ENCODE measurements around the gene ACOT11. TPM values are rescaled to one million over a fixed set of nuclear protein-coding genes. Genes with fewer than 3 reads are reported as not detected.

Gene ACOT11
- total and polyA plus RNA-seq, 9 donors: 3.0 to 28.4 (median 14.7) TPM

GRCh38 chr1:54546651-54547401, 1.2 kb upstream of the ACOT11 start:
- no peaks in the 10 kb centered on the region for H3K9me3 ChIP-seq
- H3K27ac ChIP-seq: peak overlapping the region in 1 of 2 donors; percentile 87
- no peaks in the 10 kb centered on the region for H3K27me3 ChIP-seq
- 90 to 95% (median 93%) methylated on average over 10 of the region's 10 CpGs for WGBS, 3 donors
- TF ChIP-seq POLR2A (IDR thresholded peaks at IDR 0.05): no peak
- no peak for TF ChIP-seq CTCF (IDR thresholded peaks at IDR 0.05)
- no peak for TF ChIP-seq EP300 (IDR thresholded peaks at IDR 0.05)
- H3K4me3 ChIP-seq: no peak overlapping the region
- peaks cover 12% of the 10 kb centered on the region for H3K4me1 ChIP-seq (ENCODE audit: insufficient read depth)
- DNase-seq: no peak
- H3K36me3 ChIP-seq: no peaks in the 10 kb centered on the region
- intact Hi-C loops (cut with DNase I): loop anchor here in 1 of 4 donors (2.0 kb wide), 1 partner anchor 34 kb away; no protein-coding TSS in a partner anchor

GRCh38 chr1:54548389-54549044, 489 bp downstream of the ACOT11 start:
- no peaks in the 10 kb centered on the region for H3K27me3 ChIP-seq
- peaks cover 12% of the 10 kb centered on the region for H3K4me1 ChIP-seq (ENCODE audit: insufficient read depth)
- H3K9me3 ChIP-seq: no peaks in the 10 kb centered on the region
- peak in 4 of 5 donors; percentile 39 to 59 (median 52) for DNase-seq
- H3K36me3 ChIP-seq: no peaks in the 10 kb centered on the region
- peak overlapping the region; percentile 33 to 87 for H3K27ac ChIP-seq
- H3K4me3 ChIP-seq: peak overlapping the region; percentile 27
- intact Hi-C loops (cut with DNase I): no loop called here
- 7 to 21% (median 8%) methylated on average over 13 of the region's 13 CpGs for WGBS, 3 donors
- TF ChIP-seq CTCF (IDR thresholded peaks at IDR 0.05) (no peak), POLR2A (IDR thresholded peaks at IDR 0.05) (no peak), EP300 (IDR thresholded peaks at IDR 0.05) (no peak)

GRCh38 chr1:54549181-54549924, 1.3 kb downstream of the ACOT11 start:
- no peak for DNase-seq
- WGBS, 3 donors: 43 to 60% (median 44%) methylated on average over 13 of the region's 13 CpGs
- intact Hi-C loops (cut with DNase I): no loop called here

GRCh38 chr1:54551891-54552290, 3.9 kb downstream of the ACOT11 start:
- no peak for DNase-seq
- H3K9me3 ChIP-seq: no peaks in the 10 kb centered on the region
- TF ChIP-seq EP300 (IDR thresholded peaks at IDR 0.05) (no peak), POLR2A (IDR thresholded peaks at IDR 0.05) (no peak), CTCF (IDR thresholded peaks at IDR 0.05) (no peak)
- H3K27ac ChIP-seq: no peak overlapping the region
- H3K27me3 ChIP-seq: no peaks in the 10 kb centered on the region
- no peak overlapping the region for H3K4me3 ChIP-seq
- 90 to 100% (median 95%) methylated on average over 3 of the region's 3 CpGs for WGBS, 3 donors
- intact Hi-C loops (cut with DNase I): no loop called here
- peaks cover 12% of the 10 kb centered on the region for H3K4me1 ChIP-seq (ENCODE audit: insufficient read depth)
- no peaks in the 10 kb centered on the region for H3K36me3 ChIP-seq

More at GRCh38 chr1:54549181-54549924, 1.3 kb downstream of the ACOT11 start:
- H3K4me1 ChIP-seq (ENCODE audit: insufficient read depth): peaks cover 12% of the 10 kb centered on the region
- H3K4me3 ChIP-seq: no peak overlapping the region
- H3K27me3 ChIP-seq: no peaks in the 10 kb centered on the region
- H3K36me3 ChIP-seq: no peaks in the 10 kb centered on the region
- peak overlapping the region in 1 of 2 donors; percentile 87 for H3K27ac ChIP-seq
- no peak for TF ChIP-seq POLR2A (IDR thresholded peaks at IDR 0.05)
- H3K9me3 ChIP-seq: no peaks in the 10 kb centered on the region

All from ovary (tissue), 9 donors.